GM21360 (cell line): ENCODE data around the gene ADAMTSL2.

ENCODE experiments used
- ATAC-seq: cut with Tn5 transposase; IDR thresholded peaks from one replicate; pipeline ENCODE4 v1.9.1; 2021; ENCODE audit warnings: mild to moderate bottlenecking, moderate library complexity; ENCODE audit not compliant: unreplicated experiment

Gene ADAMTSL2

GRCh38 chr9:133499132-133499891, 35.2 kb upstream of the ADAMTSL2 start:
- ATAC-seq: no peak

GRCh38 chr9:133499892-133500270, 34.6 kb upstream of the ADAMTSL2 start:
- no peak for ATAC-seq

- no peak for ATAC-seq
Measured at GRCh38 chr9:133502112-133502511, 32.4 kb upstream of the ADAMTSL2 start.

- no peak for ATAC-seq
Measured at GRCh38 chr9:133505186-133505830, 29.2 kb upstream of the ADAMTSL2 start.

- ATAC-seq: no peak
Measured at GRCh38 chr9:133505901-133506652, 28.4 kb upstream of the ADAMTSL2 start.

- no peak for ATAC-seq
Measured at GRCh38 chr9:133506653-133507038, 27.9 kb upstream of the ADAMTSL2 start.

- ATAC-seq: no peak
Measured at GRCh38 chr9:133507246-133507965, 27.1 kb upstream of the ADAMTSL2 start.

GRCh38 chr9:133508046-133508445, 26.5 kb upstream of the ADAMTSL2 start:
- ATAC-seq: no peak

- no peak for ATAC-seq
Measured at GRCh38 chr9:133509179-133510083, 25.1 kb upstream of the ADAMTSL2 start.

GRCh38 chr9:133510926-133511505, 23.5 kb upstream of the ADAMTSL2 start:
- ATAC-seq: no peak

GRCh38 chr9:133511607-133512006, 22.9 kb upstream of the ADAMTSL2 start:
- ATAC-seq: no peak

GRCh38 chr9:133512253-133513213, 22.0 kb upstream of the ADAMTSL2 start:
- ATAC-seq: no peak

- ATAC-seq: no peak
Measured at GRCh38 chr9:133513214-133514100, 21.0 kb upstream of the ADAMTSL2 start.

GRCh38 chr9:133514460-133515239, 19.9 kb upstream of the ADAMTSL2 start:
- no peak for ATAC-seq

- no peak for ATAC-seq
Measured at GRCh38 chr9:133515240-133515610, 19.3 kb upstream of the ADAMTSL2 start.

GRCh38 chr9:133515615-133516255, 18.8 kb upstream of the ADAMTSL2 start:
- no peak for ATAC-seq
